Gastroesophageal sphincter (tissue), 4 donors: ENCODE results near the gene RANGAP1. TPM values are rescaled to one million over a fixed set of nuclear protein-coding genes. Genes with fewer than 3 reads are reported as not detected.

Experiments
- ATAC-seq: fragments of 150-250 bp; one replicate; pipeline ENCODE4 v1.9.1; 2016; ENCODE audit warnings: mild to moderate bottlenecking, moderate library complexity
- H3K27ac ChIP-seq, 4 donors: fragments of 200-600 bp; sonication (generic) in 3 of 4; 1 replicate in 3 of 4; 2 replicates in 1 of 4; pipeline ENCODE4 v1.5.1; 2016 to 2019
- H3K27me3 ChIP-seq: fragments of 200-600 bp; sonication (generic); one replicate; pipeline ENCODE4 v1.5.1; 2019
- H3K36me3 ChIP-seq, 2 donors: fragments of 200-600 bp; sonication (generic); one replicate each; pipeline ENCODE4 v1.5.1; 2019; ENCODE audit warnings: control low read depth in 1 of 2
- H3K4me1 ChIP-seq, 3 donors: fragments of 200-600 bp; sonication (generic); 1 replicate in 2 of 3; 2 replicates in 1 of 3; pipeline ENCODE4 v1.5.1; 2016 to 2019; ENCODE audit warnings: control low read depth in 2 of 3
- H3K4me3 ChIP-seq, 2 donors: fragments of 200-600 bp; sonication (generic); one replicate each; pipeline ENCODE4 v1.5.1; 2019; ENCODE audit warnings: mild to moderate bottlenecking in 1 of 2, moderate library complexity in 1 of 2
- H3K9me3 ChIP-seq, 3 donors: fragments of 200-600 bp; sonication (generic); one replicate each; pipeline ENCODE4 v1.5.1; 2017 to 2019; ENCODE audit warnings: control low read depth in 2 of 3
- CTCF ChIP-seq, 4 experiments: fragments of 200-600 bp in 2 of 4; fragments of 450-650 bp in 2 of 4; sonication (generic) in 1 of 4; IDR thresholded peaks; one replicate each; pipeline ENCODE4 v1.5.1; 2017 to 2019; ENCODE audit warnings: antibody characterized with exemption in 4 of 4, mild to moderate bottlenecking in 2 of 4, moderate library complexity in 2 of 4
- EP300 ChIP-seq: sonication (generic); formaldehyde crosslinking; IDR thresholded peaks from one replicate; pipeline ENCODE4 v1.6.1; 2017; ENCODE audit warnings: antibody characterized with exemption, mild to moderate bottlenecking
- POLR2A ChIP-seq, 2 donors: fragments of 450-650 bp; IDR thresholded peaks; one replicate each; pipeline ENCODE4 v1.6.1; 2017; ENCODE audit warnings: antibody characterized with exemption in 2 of 2, mild to moderate bottlenecking in 2 of 2, moderate library complexity in 1 of 2
- POLR2AphosphoS5 ChIP-seq: sonication (generic); formaldehyde crosslinking; IDR thresholded peaks from one replicate; pipeline ENCODE4 v1.6.1; 2017; ENCODE audit warnings: antibody characterized with exemption
- WGBS, 2 donors: methylation state at CpG; one replicate each; pipeline ENCODE4 v1.1.5; 2018; ENCODE audit warnings: low coverage in 1 of 2; 5-methylcytosine and 5-hydroxymethylcytosine counted together
- total RNA-seq, 4 donors: library from RNA; depleted of rRNA; stranded (reverse); fragments of >200 nt; gene quantifications; one replicate each; pipeline ENCODE4 v1.1.0, GENCODE V29; 2016

The RANGAP1 gene
- total RNA-seq, 4 donors from 2014 or later: 47.9 to 91.5 (median 59.1) TPM

- ATAC-seq: no peak
- H3K9me3 ChIP-seq: no peaks in the 10 kb centered on the region
- peaks cover 0 to 100% of the 10 kb centered on the region in 2 donors for H3K36me3 ChIP-seq
- no peak overlapping the region for H3K4me3 ChIP-seq
- no peaks in the 10 kb centered on the region for H3K27me3 ChIP-seq
- no peak overlapping the region for H3K27ac ChIP-seq
- WGBS, 2 donors: 84 to 93% methylated on average over 3 to 6 of the region's 8 CpGs
- H3K4me1 ChIP-seq: peaks cover 0 to 10% (median 0%) of the 10 kb centered on the region in 3 donors
- TF ChIP-seq CTCF (IDR thresholded peaks at IDR 0.05) (no peak), POLR2AphosphoS5 (no peak), POLR2A (IDR thresholded peaks at IDR 0.05) (no peak), EP300 (no peak)
These were observed 33.6 kb downstream of the RANGAP1 start for GRCh38 chr22:41252365-41252764.

- peaks cover 0 to 100% of the 10 kb centered on the region in 2 donors for H3K36me3 ChIP-seq
- no peaks in the 10 kb centered on the region for H3K9me3 ChIP-seq
- no peak for TF ChIP-seq CTCF (IDR thresholded peaks at IDR 0.05)
- no peak for TF ChIP-seq POLR2A (IDR thresholded peaks at IDR 0.05)
- no peak for TF ChIP-seq POLR2AphosphoS5
- no peak for TF ChIP-seq EP300
- no peaks in the 10 kb centered on the region for H3K27me3 ChIP-seq
- H3K27ac ChIP-seq: no peak overlapping the region
- WGBS, 2 donors: no CpG with 5 or more reads among the region's 12 CpGs
- ATAC-seq: no peak
- H3K4me3 ChIP-seq: no peak overlapping the region
- H3K4me1 ChIP-seq: no peaks in the 10 kb centered on the region
These were observed 35.9 kb downstream of the RANGAP1 start for GRCh38 chr22:41250127-41250526.

- WGBS, 2 donors: 67% methylated on average over 3 of the region's 14 CpGs; no CpG with 5 or more reads in 1 of the 2 donors
- H3K4me3 ChIP-seq: no peak overlapping the region
- no peak for TF ChIP-seq POLR2A (IDR thresholded peaks at IDR 0.05)
- H3K4me1 ChIP-seq: no peaks in the 10 kb centered on the region
- no peaks in the 10 kb centered on the region for H3K27me3 ChIP-seq
- ATAC-seq: no peak
- H3K27ac ChIP-seq: no peak overlapping the region
- no peaks in the 10 kb centered on the region for H3K9me3 ChIP-seq
- peaks cover 0 to 95% of the 10 kb centered on the region in 2 donors for H3K36me3 ChIP-seq
These were observed 36.5 kb downstream of the RANGAP1 start for GRCh38 chr22:41249442-41249841.

GRCh38 chr22:41248758-41249157 lies 37.2 kb downstream of the RANGAP1 start:
- no CpG with 5 or more reads among the region's 10 CpGs for WGBS, 2 donors
- Histone ChIP-seq H3K4me1 (no peaks in the 10 kb centered on the region), H3K9me3 (no peaks in the 10 kb centered on the region), H3K27me3 (no peaks in the 10 kb centered on the region), H3K36me3 (peaks cover 0 to 88% of the 10 kb centered on the region in 2 donors), H3K27ac (no peak overlapping the region), H3K4me3 (no peak overlapping the region)
- TF ChIP-seq POLR2AphosphoS5: no peak
- no peak for TF ChIP-seq EP300
- TF ChIP-seq CTCF (IDR thresholded peaks at IDR 0.05): no peak
- ATAC-seq: no peak

- TF ChIP-seq CTCF (IDR thresholded peaks at IDR 0.05): no peak
- TF ChIP-seq POLR2A (IDR thresholded peaks at IDR 0.05): no peak
- no peak for TF ChIP-seq POLR2AphosphoS5
- no peak for TF ChIP-seq EP300
- WGBS, 2 donors: no CpG with 5 or more reads among the region's 15 CpGs
- Histone ChIP-seq H3K4me3 (no peak overlapping the region), H3K9me3 (no peaks in the 10 kb centered on the region), H3K27me3 (no peaks in the 10 kb centered on the region), H3K27ac (no peak overlapping the region), H3K4me1 (no peaks in the 10 kb centered on the region), H3K36me3 (peaks cover 0 to 83% of the 10 kb centered on the region in 2 donors)
- ATAC-seq: no peak
These were observed 37.7 kb downstream of the RANGAP1 start for GRCh38 chr22:41248314-41248713.
